ENCODE data around the gene AEBP2.

- TF ChIP-seq ATF2 (IDR thresholded peaks at IDR 0.05; ENCODE audit: low read length) (no peak), POLR2AphosphoS5 (IDR thresholded peaks at IDR 0.05; ENCODE audit: low read depth, low read length) (no peak), EZH2 (IDR thresholded peaks at IDR 0.05; ENCODE audit: low read depth, low read length, severe bottlenecking) (no peak), TAF1 (IDR thresholded peaks at IDR 0.05; ENCODE audit: low read depth, low read length) (no peak), POLR2A (IDR thresholded peaks at IDR 0.05; ENCODE audit: control extremely low read depth in 1 of 2, low read depth in 2 of 2, low read length in 2 of 2) (no peak), CTCF (IDR thresholded peaks at IDR 0.05; ENCODE audit: control extremely low read depth in 1 of 3, insufficient read depth in 1 of 3, low read depth in 1 of 3, low read length in 3 of 3) (no peak), CHD2 (IDR thresholded peaks at IDR 0.05; ENCODE audit: low read length) (no peak), SUZ12 (IDR thresholded peaks at IDR 0.05; ENCODE audit: low read length) (no peak), USF2 (IDR thresholded peaks at IDR 0.05; ENCODE audit: low read length) (no peak)
These were observed 8.1 kb downstream of the AEBP2 start for GRCh38 chr12:19447386-19447785.

Measured in H1 (cell line).